T-helper 1 cell treated with Interleukin-12 subunit alpha and Interleukin-12 subunit beta and Interleukin-4 antibody, amounts not matched to agents 30 ng/mL and 1 ng/mL, for 36 hours (primary cell): ENCODE results near the gene RPA3. TPM values are rescaled to one million over a fixed set of nuclear protein-coding genes. Genes with fewer than 3 reads are reported as not detected.

Source experiments
- intact Hi-C: fragments of 100-400 bp; cut with micrococcal nuclease; formaldehyde crosslinking; loops from one replicate; pipeline ENCODE4 v1.15.1; 2024
- total RNA-seq: library from RNA; stranded (reverse); gene quantifications from 2 replicates; pipeline ENCODE4 v1.2.3, GENCODE V29; 2022

Gene RPA3
- total RNA-seq, 1 donor from 2014 or later: 69.7 TPM

DNA sequence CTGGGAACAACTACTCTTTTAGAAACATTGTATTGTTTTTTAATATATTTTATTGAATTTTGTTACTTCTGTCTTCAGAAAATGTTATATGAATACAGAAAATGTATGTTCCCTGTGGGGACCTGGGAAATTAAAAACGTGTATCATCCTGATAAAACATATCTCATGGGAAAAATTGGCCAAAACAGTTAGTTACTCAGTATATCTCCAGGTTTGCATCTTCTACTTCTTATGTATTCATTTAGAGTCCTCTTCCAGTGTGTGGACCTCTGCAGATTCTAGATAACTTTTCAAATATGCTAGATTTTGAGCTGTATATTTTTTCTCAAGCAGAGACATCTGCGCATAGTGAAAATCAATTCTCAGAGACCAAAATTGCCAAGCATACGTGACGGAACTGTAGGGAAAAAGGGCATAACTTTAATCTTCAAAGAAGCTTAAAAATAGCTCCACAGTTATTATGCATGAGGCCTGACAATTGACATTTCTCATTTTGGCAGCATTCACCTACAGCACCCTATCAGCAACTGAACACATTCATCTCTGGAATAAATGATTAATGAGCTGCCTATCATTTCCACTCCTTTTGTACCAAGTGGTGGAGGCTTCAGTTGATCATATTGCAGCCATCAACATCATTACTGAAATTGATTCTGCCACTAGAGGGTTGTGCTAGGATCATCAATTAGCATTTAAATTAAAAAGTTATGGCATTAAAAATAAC, 104.2 kb downstream of the RPA3 start:
- intact Hi-C loops: no loop called here

DNA sequence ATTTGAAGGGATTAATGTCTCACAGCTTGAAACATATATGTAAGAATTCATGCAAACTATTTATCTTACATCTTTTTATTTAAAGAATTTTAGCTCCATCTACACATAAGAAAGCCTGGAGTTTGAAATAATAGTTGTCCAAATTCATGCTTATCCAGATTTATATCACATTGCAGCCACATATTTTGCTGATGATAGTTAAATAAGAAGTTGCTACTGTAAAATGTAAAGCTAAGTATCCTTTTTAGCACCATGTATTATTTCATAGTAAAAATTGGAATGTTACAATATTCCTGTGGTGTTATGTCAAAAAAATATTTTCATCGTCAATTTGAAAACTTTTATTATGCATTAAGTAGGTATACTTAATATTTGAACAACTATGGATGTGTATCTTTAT, 105.2 kb downstream of the RPA3 start:
- intact Hi-C loops: no loop called here

- intact Hi-C loops: no loop called here
Measured at GRCh38 chr7:7612519-7612918, 105.9 kb downstream of the RPA3 start.

DNA sequence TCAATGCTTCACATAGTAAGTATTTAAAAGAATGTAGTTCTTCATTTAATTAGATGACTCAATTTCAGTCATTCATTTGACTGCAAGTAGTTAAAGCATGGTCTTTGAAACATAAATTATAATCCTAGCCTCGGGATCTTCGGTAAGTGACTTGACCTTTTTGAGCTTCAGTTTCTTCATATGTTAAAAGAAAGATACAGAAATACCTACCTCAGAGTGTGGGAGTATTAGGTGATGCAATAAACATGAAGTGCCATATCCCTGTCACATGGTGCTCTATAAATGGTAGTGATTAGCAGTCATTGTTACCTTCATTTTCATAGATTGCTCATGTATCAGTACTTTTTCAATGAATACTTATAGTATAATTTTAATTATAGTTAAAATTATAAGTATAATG, 109.1 kb downstream of the RPA3 start:
- intact Hi-C loops: no loop called here

DNA sequence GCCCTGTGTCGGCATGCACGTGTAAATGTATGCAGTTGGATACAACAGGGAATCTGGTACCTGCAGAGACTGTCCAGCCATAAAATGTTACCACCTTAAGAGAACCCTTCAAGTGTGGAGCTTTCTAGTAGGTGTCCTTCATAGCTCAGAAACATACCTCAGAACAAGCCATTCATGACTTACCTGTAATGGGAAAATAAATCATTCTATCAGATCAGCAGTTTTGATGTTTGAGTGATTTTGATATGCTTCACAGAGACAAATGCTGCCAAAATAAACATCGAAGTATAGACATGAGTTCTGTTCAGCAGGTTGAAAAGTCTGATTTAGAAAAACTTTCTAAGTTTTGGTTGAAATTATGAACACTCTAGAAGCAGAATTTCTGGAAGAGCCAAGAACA, 111.4 kb downstream of the RPA3 start:
- intact Hi-C loops: no loop called here

DNA sequence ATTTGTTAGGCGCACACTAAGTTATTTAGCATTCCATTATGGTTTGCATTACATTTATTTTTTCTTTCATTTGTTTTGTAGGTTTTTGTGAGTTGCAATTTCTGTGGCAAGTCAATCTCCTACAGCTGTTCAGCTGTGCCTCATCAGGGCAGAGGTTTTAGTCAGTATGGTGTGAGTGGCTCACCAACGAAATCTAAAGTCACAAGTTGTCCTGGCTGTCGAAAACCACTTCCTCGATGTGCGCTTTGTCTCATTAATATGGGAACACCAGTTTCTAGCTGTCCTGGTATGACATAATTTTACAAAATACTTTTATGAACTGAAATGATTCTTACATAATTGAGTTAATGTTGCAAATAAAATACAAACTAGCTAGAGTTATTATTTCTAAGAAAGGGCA, 122.2 kb downstream of the RPA3 start:
- intact Hi-C loops: loop anchor here (5.0 kb wide), 2 partner anchors 41 to 86 kb away; no protein-coding TSS in a partner anchor

DNA sequence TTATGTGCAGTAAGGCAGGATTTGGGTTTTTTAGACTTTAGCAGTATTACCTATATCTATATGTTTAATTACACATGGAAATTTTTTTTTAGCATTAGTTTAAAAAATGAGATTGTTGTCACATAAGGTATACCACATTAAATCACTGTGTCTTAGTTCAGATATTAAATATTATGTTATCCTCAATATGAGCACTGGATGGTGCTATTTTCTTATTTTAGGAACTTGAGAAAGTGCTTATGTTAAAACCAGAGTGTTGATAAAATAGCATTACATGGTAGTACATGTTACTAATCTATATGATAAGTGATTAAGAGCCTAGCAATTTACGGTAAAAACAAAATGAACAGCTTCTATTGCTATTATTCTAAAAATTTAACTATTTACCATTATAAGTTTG, 123.0 kb downstream of the RPA3 start:
- intact Hi-C loops: loop anchor here (1.0 to 5.0 kb wide), 6 partner anchors 42 to 701 kb away; no protein-coding TSS in a partner anchor

Other genes with a start within 250 kb of the RPA3 start
- not detected in 2 replicates for gene COL28A1, start 182.7 kb downstream of the RPA3 start, total RNA-seq
- gene MIOS, start 151.7 kb downstream of the RPA3 start, total RNA-seq: 27.7 and 29.6 TPM in 2 replicates
- gene UMAD1, start 77.9 kb downstream of the RPA3 start, total RNA-seq: 13.6 and 15.6 TPM in 2 replicates